NCI-H2107 (cell line): Measurements from ENCODE around the gene PRCD.

Experiments used
- DNase-seq: peaks from one replicate; lab custom pipeline; 2025; lab: John Stamatoyannopoulos, UW

The PRCD gene

DNA sequence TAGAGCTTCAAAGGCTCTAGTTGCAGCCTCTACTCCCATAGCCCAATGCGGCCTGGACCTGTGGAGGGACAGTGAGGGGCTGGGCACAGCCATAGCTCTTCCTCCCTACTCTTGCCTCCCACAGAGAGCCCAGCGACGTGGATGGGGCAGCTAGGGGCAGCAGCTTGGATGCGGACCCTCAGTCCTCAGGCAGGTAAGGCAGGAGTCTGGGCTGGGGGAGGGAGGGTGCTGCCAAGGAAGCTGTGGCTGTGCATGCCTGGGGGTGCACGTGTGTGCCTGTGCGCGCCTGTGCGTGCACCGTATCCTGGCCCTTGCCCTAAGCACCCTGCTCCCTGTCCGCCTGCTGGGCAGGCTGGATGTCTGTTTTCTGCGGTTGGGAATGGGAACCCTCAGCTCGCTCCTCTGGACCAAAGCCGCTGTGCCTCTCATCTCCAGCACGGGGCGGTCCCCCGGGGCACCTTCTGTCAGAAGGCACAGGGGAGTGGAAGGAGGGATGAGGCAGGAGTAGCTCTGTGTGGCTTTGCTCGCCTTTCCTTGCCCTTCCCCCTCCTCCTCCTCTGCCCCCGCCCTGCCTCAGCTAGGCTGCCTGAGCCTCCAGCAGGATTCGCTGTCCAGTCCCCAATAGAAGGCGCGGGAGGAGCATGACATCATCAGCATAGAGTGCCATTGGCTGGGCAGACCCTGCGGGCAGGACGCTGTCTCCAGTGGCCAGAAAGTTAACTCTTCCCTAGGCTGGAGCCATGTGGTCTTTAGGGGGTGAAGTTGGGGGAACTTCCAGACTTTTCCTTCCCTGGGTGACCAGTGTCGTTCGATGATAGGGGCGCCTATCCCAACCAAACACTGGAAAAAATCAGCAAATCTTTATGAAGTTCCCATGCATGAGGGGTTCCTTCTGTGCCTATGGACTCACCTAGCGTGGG, 797 bp downstream of the PRCD start:
- peak; percentile 70 for DNase-seq

DNA sequence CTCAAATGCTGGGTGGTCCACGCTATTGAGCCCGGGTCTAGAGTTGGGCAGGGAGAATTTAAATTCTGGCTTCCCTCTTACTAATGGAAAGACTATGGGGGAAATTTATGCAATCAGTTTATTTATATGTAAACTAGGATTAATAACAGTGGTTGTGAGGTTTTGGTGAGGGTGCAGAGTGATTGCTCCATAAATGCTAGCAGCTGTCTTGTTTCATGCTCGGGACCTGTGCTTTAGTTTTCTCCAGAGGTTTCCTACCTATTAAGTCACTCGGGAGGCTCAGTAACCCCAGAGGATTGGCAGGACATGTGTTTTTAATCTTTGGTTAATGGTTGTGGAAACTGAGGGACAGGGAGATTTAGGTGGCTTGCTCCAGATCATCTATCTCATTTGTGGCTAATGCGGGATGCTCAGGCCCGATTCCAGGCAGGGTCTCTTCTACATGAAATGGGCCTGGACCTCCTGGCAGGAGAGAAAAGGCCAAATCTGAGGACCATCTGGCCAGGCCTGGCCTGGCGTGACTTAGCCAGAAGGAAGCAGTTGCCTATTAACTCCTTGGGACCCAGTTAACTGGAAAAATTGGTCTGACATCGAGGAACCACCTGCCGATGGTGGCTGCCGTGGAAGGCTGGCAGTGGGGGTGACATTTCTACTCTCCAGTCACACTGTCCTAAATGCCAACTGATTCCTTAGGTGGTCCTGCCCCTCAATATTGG, 2.1 kb downstream of the PRCD start:
- no peak for DNase-seq

DNA sequence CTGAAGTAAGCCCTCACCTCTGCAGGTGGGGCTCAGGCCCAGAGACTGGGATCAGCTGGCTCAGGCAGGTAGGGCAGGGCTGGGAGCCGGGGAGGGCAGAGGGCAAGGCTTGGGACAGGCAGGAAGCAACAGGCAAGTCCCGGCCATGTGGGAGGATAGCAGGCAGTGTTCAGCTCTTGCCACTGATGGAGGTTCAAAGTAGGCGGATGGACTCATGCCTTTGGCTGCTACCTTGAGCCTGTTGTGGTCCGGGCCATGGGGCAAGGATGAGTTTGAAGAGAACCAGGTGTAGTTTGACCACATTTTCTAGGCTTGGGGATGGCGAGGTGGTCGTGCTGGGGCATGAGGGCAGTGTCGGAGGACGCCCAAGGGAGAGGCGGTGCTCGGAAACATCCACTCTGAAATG, 2.7 kb downstream of the PRCD start:
- no peak for DNase-seq

DNA sequence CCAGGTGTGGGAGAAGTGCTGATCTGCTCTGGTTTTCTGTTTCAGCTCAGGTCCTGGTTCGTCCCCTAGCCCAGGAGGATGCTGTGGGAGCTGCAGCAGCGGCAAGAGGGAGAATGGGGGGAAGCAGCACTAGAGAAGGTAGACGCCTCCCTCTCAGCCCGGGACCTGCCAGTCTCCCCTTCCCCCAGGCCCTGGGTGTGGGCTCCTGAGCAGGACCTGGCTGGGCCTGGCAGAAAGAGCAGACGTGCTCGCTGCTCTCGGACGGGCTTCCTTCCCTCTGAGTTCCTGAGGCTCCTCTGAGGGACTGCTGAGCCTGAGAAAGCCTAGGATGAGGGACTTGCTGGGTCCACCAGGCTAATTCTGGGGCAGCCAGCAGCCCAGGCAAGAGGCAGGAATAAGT, 3.1 kb downstream of the PRCD start:
- DNase-seq = no peak

DNA sequence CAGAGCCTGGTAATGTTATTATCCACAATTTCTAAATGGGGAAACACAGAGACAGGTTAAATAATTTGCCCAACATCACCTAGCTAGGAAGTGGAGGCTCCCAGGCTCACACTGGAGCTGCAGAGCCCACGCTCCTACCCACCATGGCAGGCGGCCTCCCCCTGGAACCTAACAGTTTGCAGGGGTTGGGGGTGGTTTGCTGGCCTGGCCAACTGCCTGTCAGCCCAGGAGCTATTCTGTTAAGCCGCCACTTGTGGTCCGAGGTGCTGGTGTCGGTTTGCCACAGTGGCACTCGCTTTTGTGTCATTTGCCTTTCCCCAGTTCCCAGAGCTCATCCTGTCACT, 3.6 kb downstream of the PRCD start:
- no peak for DNase-seq

DNA sequence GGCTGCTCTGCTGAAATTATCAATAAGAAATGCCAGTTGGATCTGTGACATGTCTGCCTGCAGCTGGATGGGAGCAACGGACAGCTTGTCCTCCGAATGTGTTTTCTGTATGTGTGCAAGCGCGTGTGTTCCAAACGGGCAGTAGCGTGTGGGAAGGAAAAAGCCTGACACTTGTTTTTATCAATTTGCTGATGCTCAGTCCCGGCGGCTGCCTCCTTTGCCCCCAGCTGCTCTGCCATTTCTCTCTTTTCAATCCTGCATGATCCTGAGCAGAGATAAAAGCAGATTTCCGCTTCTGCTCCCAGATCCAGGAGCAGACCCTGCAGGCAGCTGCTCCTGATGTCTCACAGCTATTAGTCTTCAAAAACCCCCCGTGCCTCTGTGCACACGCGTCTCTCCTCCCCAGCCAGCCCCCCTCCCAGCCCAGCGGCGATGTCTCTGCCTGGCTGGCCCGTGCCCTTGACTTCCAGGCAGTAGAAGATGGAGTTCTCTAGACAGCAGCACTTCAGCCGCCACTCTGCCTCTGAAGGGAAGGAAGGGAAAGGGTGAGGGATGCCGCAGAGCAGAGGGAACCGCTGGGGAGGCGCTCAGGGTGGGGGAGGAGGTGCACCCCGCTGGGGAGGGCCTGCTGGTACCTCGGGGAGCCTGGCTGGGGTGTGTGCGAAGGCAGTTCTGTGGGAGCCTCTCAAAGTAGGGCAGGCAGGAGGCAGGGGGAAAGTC, 4.1 kb downstream of the PRCD start:
- DNase-seq = no peak

DNA sequence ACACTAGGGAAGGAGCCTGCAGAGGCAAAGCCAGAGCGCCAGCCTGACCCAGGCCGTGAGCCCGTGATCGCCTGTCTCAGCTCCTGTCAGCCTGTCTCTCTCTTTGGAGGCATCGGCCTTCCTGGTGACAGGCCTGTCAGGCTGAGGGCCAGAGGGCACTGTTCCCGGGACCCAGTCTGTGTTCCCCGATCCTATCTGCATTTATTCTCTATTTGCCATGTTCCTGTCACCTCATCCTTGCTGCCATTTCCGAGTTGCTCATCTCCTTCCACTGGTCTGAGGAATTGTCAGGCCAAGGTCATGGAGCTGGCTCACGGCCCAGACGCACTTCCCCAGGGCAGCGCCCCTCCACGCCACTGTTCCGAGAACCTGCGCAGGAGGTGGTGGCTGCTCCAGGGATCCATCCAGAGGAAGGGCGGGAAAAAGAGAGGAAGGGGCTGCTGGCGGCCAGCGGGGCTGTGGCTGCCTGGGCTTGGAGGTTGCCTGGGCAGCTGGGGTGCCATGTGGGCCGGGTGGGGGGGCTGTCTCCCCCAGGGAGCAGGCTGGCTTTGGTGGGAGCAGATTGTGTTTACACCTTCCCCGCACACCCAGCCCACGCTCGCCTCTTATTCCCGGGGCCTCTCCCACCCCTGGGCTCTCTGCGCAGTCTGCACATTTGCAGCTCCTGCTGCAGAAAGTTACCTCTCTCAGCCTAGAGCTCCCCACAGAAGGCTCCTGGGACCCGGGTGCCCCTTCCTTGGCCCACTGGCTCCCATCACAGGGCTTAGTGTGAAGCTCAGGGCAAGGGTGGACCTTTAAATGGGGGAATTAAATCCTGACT, 4.9 kb downstream of the PRCD start:
- no peak for DNase-seq

DNA sequence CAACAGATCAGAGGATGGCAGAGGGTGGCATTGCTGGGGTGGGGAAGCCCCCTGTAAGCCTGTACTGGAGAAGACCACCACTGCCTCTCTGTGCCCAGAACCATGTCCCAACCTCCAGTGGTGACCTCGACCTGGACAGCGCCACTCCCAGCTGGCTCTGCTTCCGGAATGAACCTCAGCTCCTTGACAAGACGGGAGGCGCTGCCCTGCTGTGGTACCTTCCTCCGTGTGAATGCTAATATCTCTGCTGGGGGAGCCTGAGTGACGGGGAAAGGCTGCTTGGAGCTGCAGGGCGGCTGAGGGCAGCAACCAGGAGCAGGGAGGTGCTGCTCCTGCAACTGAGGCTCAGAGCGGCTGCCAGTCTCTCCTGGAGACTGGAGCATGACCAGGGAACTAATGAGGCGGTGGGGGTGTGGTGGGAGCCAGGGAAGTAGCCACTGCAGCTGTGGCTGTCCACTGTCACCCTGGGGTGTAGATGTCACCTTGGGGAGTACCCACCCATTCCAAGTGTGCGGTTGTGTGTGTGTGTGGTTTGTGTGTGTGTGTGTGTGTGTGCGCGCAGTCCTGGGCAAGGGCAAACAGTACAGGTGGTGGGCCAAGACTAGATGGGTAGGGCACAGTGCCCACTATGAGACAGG, 6.2 kb downstream of the PRCD start:
- DNase-seq = no peak

DNA sequence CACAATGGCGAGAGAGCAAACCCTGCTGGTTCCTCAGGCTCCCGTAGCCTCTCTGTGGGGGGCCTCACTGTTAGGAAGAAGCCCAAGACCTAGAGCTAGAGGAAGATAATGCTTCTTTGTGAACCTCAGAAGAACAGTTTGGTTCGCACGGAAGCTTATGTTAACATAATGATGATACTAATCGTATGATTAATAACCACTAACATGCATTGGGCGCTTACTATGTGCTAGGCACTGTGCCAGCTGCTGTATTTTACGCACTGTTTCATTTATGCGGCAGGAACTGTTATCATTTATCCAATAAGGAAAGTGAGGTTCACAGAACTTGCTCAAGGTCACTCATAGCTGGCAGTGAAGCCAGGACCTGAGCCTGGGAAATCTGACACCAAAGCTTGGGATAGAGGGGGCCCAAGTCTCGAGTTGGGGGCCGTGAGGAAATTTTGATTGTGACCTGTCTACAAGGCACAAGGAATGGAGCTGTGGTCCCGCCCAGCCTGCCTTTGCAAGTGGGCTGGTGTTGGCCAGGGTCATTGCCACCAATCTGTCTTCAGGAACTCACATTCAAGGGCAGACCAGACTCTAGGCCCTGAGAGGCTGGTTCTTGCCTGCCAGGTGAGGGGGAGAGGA, 6.8 kb downstream of the PRCD start:
- DNase-seq = no peak

DNA sequence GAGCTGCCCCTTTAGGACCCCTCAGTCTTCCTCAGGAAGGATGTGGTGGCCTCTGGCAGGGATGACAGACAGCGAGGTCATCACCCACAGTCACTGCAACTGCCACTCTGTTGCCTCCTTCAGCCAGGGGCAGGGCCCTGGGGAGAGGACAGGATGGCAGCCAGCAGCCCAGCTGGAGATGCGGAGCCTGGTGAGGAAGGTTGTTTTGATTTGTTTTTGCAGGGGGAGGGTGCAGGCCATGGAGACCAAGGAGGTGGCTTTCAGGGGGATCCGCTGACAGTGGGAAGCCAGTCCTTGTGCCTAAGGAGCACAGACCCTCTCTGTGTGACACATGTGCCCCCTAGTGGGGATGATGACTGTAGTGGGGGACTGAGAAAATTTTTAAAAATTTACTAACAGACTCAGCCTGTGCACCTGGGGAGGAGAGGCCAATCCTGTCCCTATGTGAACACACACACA, 7.4 kb downstream of the PRCD start:
- DNase-seq = peak; percentile 34

DNA sequence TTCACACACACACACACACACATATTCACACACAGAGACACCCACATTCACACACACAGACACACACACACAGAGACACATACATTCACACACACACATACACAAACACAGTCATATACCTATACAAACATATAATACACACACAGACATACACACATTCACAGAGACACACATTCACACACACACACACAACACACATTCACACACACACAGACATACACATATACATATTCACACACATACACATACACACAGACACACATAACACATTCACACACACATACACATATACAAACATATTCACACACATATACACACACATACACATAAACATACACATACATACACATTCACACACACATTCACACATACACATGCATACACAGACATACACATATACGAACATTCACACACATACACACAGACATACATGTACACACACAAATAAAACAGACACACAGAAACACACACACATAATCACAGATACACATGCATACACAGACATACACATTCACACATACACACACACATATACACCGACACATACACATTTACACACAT, 7.9 kb downstream of the PRCD start:
- no peak for DNase-seq

DNA sequence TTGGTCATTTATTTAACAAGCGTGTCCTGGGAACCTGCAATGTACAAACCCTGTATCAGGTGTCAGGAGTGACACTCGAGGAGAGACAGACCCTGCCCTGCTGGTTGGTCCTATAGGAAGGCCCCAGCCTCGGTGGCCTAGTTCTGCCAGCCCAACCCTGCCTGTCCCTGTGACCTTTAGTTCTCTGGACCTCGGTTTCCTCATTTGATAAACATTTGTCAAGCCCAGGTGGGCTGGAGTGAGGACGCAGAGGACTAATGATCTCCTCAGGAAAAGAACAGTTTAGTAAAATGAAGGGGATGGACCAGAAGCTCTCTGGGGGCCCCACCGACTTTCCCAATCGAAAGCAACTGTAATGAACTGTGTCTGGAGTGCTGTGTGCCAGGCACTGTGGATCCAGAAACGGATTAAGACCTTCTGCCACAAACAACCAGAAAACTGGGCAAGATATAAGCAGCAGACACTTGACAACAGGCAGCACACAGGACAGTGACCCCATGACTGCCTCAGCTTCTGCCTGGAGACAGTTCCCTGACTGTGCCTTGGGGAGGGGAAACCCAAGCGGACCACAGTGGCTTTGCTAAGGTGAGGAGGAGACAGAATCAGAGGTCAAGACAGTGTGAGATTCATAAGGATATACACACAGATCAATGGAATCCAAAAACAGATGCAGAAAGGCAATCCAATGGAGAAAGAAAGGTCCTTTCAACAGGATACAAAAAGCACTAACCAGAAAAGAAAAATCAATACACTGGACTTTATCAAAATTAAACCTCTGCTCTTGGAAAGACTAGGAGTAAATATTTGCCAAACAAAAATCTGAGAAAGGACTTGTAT, 8.8 kb downstream of the PRCD start:
- DNase-seq = no peak

DNA sequence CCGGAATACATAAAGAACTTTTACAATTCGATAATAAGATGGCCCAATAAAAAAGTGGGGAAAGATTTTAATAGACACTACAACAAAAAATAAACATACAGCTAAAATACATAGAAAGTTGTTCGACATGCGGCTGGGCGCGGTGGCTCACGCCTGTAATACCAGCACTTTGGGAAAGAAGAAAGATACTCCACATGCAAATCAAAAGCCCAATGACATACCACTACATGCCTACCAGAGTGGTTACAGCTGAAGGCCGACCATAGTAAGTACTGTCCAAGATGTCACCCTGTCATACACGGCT, 9.3 kb downstream of the PRCD start:
- no peak for DNase-seq

DNA sequence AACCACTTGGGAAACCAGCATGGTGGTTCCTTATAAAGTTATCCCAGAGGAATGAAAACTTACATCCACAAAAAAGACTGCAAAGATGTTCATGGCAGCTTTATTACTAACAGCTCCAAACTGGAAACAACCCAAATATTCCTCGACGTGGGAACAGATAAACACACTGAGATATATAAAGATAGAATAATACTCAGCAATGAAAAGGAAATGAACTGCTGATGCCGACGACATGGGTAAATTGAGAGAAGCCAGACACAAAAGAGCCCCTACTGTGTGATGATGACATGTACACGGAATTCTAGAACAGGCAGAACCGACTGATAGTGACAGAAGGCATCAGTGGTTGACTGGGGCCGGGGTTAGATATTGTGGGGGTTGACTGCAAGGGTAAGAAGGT, 9.7 kb downstream of the PRCD start:
- DNase-seq = no peak

DNA sequence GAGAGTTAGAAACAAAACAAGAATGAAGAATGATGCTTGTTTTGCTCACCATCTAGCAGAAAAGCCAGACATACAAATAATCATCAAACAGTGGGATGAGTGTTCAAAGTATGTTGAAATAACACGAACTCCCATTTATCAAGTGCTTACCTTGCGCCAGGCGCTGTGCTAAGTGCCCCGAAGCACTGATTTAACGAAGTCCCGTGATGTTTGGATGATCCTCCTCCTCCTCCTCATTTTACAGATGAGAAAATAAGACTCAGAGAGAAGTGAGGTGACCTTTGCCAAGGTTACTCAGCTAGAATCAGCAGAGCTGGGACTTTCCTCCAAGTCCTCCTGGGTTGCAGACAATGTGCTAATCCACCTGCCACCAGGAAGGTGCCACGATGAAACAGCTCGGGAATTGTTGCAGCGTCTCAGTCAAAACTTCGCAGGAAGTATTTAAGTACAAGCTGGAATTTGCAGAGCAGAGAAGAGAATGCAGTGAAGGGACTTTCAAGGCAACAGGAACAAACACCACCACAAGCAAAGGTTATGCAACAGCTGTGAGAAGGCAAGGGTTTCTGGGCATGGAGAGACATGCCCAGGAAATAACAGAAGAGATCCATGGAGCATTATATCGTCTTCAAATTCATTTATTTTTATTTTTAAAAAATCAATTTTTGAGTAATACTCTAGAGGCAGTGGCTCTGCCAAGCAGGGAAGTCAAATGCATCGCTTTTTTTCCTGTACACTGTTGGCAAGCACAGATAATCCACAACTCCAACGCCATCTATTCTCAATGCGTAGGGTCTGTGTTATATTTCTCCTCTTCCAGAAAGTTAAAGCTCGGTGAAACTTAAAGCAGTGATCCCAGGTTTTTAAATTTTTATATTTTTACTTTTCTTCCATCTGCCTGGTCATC, 11.1 kb downstream of the PRCD start:
- DNase-seq = no peak

DNA sequence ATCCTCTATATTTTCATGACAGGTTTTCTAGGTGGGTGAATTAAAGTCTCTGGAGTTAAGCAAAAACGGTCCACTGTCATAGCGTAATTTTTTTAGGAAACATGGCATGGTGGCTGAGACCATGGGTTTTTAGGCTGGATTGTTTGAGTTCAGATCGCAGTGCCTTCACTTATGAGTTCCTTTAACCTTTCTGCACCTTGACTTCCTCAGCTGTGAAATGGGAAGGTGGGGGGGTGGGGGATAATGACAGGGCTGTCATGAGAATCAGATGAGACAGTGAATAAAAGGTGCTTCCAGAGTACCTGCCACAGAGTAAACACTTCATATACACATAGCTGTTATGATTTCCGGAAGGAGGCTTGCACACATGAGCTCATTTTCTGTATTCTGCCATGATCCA, 11.8 kb downstream of the PRCD start:
- no peak for DNase-seq

DNA sequence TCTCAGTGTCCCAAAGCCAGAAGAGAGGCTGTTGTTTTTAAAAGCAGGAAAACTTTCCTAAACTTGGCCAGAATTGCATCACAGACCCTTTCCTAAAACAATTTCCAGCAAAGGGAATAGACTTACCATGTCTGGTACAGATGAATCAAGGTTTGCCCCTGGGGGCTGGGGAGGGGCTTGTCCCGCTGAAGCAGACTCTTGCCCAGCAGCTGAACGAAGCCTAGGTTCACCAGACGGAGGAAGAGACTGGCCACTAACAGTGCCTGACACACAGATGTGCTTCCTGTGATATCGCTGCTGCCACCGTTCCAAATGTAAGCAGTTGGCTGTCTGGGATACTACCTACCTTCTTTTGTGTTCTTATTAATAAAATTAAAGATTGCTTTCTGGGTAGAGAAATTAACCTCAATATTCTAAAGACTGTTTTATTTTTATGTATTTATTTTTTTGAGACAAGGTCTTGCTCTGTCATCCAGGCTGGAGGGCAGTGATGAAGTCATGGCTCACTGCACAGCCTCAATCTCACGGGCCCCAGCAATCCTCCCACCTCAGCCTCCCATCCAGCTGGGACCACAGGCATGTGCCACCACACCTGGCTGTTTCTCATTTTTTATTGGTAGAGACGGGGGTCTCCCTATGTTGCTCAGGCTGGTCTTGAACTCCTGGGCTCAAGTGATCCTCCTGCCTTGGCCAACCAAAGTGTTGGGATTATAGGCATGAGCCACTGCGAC, 13.5 kb downstream of the PRCD start:
- DNase-seq = no peak

DNA sequence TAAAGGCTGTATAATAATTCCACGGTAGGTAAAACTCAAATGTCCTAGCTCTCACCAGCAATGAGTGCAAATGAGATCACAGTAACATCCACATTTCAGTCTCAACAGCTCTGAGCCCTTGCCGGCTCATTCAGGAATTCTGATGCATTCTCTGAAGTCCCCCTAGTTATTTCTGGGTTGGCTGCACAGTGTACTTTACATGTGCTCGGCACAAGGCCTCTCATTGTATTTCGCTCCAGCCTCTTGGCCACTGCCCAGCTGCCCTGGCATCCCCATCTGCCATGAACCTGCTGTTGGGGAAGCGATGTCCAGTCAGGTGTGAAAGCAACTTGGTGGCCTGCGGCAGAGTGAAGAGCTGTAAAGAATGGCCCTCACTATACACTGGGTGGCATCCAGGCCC, 14.3 kb downstream of the PRCD start:
- no peak for DNase-seq
